ENCODE data around the gene TSPAN2. TPM values are rescaled to one million over a fixed set of nuclear protein-coding genes. Genes with fewer than 3 reads are reported as not detected.

The TSPAN2 gene
- total and polyA plus RNA-seq, 9 of the 15 experiments (the other 6 are each of a cell fraction or from before 2014, with no cell fraction given), result not detected

DNA sequence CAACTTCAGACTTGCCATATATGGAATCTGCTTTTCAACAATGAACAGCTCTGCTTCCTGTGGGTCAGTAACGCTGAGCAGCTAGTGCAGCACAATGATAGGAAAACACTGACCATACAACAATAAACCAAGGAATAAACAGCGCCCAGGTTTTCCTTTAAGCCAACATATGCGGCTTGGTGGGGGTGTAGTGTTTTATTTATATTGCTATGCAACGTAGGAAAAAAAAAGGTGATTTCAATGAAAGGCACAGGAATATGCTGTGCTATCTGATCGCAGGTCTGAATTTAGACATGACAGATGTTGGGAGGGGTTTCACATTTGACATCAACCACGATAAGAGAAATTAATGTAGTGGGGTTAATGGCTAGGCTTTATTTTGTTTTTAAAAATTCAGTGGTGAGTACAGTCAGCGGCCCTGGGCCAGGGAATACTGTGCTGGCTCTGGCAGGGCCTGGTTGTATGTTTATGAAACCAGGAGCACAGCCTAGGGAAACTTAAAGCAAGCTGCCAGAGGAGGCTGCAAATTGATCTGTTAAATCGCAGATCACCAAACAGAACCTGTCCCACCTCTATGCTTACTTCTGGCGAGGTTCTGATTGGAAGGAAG, 4.3 kb downstream of the TSPAN2 start (continued):
- TF ChIP-seq, protein P1, sequence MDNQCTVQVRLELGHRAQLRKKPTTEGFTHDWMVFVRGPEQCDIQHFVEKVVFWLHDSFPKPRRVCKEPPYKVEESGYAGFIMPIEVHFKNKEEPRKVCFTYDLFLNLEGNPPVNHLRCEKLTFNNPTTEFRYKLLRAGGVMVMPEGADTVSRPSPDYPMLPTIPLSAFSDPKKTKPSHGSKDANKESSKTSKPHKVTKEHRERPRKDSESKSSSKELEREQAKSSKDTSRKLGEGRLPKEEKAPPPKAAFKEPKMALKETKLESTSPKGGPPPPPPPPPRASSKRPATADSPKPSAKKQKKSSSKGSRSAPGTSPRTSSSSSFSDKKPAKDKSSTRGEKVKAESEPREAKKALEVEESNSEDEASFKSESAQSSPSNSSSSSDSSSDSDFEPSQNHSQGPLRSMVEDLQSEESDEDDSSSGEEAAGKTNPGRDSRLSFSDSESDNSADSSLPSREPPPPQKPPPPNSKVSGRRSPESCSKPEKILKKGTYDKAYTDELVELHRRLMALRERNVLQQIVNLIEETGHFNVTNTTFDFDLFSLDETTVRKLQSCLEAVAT (IDR thresholded peaks at IDR 0.05), result no peak
- TF ChIP-seq TARDBP (IDR thresholded peaks at IDR 0.05) (no peak), HOMEZ (CRISPR knock-in tag; IDR thresholded peaks at IDR 0.05) (no peak), HES1 (IDR thresholded peaks at IDR 0.05; ENCODE audit: low read depth) (no peak), ZBTB49 (CRISPR knock-in tag; IDR thresholded peaks at IDR 0.05; ENCODE audit: borderline replicate concordance) (no peak), IFI16 (CRISPR knock-in tag; IDR thresholded peaks at IDR 0.05) (no peak), EP400 (IDR thresholded peaks at IDR 0.05) (no peak), PPARD (CRISPR knock-in tag; IDR thresholded peaks at IDR 0.05) (no peak), SIX5 (IDR thresholded peaks at IDR 0.05; ENCODE audit: borderline replicate concordance in 1 of 2, insufficient read depth in 1 of 2, low read depth in 1 of 2, low read length in 2 of 2) (no peak)
- TF ChIP-seq, protein P2, sequence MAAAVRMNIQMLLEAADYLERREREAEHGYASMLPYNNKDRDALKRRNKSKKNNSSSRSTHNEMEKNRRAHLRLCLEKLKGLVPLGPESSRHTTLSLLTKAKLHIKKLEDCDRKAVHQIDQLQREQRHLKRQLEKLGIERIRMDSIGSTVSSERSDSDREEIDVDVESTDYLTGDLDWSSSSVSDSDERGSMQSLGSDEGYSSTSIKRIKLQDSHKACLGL (CRISPR knock-in tag; IDR thresholded peaks at IDR 0.05; ENCODE audit: borderline replicate concordance, poor library complexity, severe bottlenecking), result no peak
- TF ChIP-seq, protein P3, sequence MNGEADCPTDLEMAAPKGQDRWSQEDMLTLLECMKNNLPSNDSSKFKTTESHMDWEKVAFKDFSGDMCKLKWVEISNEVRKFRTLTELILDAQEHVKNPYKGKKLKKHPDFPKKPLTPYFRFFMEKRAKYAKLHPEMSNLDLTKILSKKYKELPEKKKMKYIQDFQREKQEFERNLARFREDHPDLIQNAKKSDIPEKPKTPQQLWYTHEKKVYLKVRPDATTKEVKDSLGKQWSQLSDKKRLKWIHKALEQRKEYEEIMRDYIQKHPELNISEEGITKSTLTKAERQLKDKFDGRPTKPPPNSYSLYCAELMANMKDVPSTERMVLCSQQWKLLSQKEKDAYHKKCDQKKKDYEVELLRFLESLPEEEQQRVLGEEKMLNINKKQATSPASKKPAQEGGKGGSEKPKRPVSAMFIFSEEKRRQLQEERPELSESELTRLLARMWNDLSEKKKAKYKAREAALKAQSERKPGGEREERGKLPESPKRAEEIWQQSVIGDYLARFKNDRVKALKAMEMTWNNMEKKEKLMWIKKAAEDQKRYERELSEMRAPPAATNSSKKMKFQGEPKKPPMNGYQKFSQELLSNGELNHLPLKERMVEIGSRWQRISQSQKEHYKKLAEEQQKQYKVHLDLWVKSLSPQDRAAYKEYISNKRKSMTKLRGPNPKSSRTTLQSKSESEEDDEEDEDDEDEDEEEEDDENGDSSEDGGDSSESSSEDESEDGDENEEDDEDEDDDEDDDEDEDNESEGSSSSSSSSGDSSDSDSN (IDR thresholded peaks at IDR 0.05; ENCODE audit: borderline replicate concordance in 1 of 2, low read depth in 2 of 2, low read length in 2 of 2), result no peak

Measured in K562 (cell line).